NCI-H1694 (cell line): ENCODE measurements around the gene PAK5.

ENCODE experiments used
- DNase-seq: peaks from one replicate; lab custom pipeline; 2025; lab: John Stamatoyannopoulos, UW

PAK5 gene

GRCh38 chr20:9838378-9839295, at the start of gene PAK5:
Gene PAK5, minus strand, starts transcription at chr20:9839076. Its CDS starts 194,748 bp downstream, at chr20:9644328.
- peak; percentile 88 for DNase-seq

- no peak for DNase-seq
Measured at GRCh38 chr20:9887706-9888105, 48.8 kb upstream of the PAK5 start.

GRCh38 chr20:9886227-9886626, 47.4 kb upstream of the PAK5 start:
- no peak for DNase-seq

- DNase-seq, result no peak
Measured at GRCh38 chr20:9884666-9885065, 45.8 kb upstream of the PAK5 start.

GRCh38 chr20:9884061-9884460, 45.2 kb upstream of the PAK5 start:
- no peak for DNase-seq

- DNase-seq, result no peak
Measured at GRCh38 chr20:9877932-9878495, 39.1 kb upstream of the PAK5 start.

- DNase-seq, result no peak
Measured at GRCh38 chr20:9867196-9867980, 28.5 kb upstream of the PAK5 start.

- no peak for DNase-seq
Measured at GRCh38 chr20:9852566-9852965, 13.7 kb upstream of the PAK5 start.

- no peak for DNase-seq
Measured at GRCh38 chr20:9839626-9840025, 750 bp upstream of the PAK5 start.

GRCh38 chr20:9838035-9838377, 870 bp downstream of the PAK5 start:
- peak; percentile 52 for DNase-seq

GRCh38 chr20:9837634-9838033, 1.2 kb downstream of the PAK5 start:
- DNase-seq, result peak; percentile 30

GRCh38 chr20:9835302-9835701, 3.6 kb downstream of the PAK5 start:
- DNase-seq, result no peak

GRCh38 chr20:9831032-9831431, 7.8 kb downstream of the PAK5 start:
- no peak for DNase-seq

- DNase-seq, result no peak
Measured at GRCh38 chr20:9829835-9830234, 9.0 kb downstream of the PAK5 start.

- DNase-seq, result no peak
Measured at GRCh38 chr20:9817654-9818053, 21.2 kb downstream of the PAK5 start.

GRCh38 chr20:9815632-9816031, 23.2 kb downstream of the PAK5 start:
- DNase-seq, result no peak

- no peak for DNase-seq
Measured at GRCh38 chr20:9810738-9811137, 28.1 kb downstream of the PAK5 start.

GRCh38 chr20:9809271-9809670, 29.6 kb downstream of the PAK5 start:
- DNase-seq, result no peak

- no peak for DNase-seq
Measured at GRCh38 chr20:9808166-9808565, 30.7 kb downstream of the PAK5 start.

GRCh38 chr20:9807136-9807535, 31.7 kb downstream of the PAK5 start:
- peak; percentile 77 for DNase-seq

GRCh38 chr20:9800421-9800820, 38.5 kb downstream of the PAK5 start:
- DNase-seq, result no peak

- DNase-seq, result no peak
Measured at GRCh38 chr20:9794831-9795230, 44.0 kb downstream of the PAK5 start.

GRCh38 chr20:9792674-9793073, 46.2 kb downstream of the PAK5 start:
- DNase-seq, result no peak
